Activated naive CD8-positive, alpha-beta T cell (primary cell): Measurements from ENCODE around the gene USP21.

ENCODE experiments used
- H3K27ac Mint-ChIP-seq: one replicate; pipeline ENCODE4 v1.8.0; 2021; ENCODE audit warnings: mixed read lengths
- H3K27me3 Mint-ChIP-seq: one replicate; pipeline ENCODE4 v1.8.0; 2021; ENCODE audit warnings: mixed read lengths
- H3K36me3 Mint-ChIP-seq: one replicate; pipeline ENCODE4 v1.8.0; 2021; ENCODE audit warnings: mixed read lengths
- H3K4me1 Mint-ChIP-seq: one replicate; pipeline ENCODE4 v1.8.0; 2021; ENCODE audit warnings: low read depth, mixed read lengths
- H3K4me3 Mint-ChIP-seq: one replicate; pipeline ENCODE4 v1.8.0; 2021; ENCODE audit warnings: mild to moderate bottlenecking, mixed read lengths
- H3K9me3 Mint-ChIP-seq: one replicate; pipeline ENCODE4 v1.8.0; 2021; ENCODE audit warnings: low read depth, mixed read lengths

USP21 gene

DNA sequence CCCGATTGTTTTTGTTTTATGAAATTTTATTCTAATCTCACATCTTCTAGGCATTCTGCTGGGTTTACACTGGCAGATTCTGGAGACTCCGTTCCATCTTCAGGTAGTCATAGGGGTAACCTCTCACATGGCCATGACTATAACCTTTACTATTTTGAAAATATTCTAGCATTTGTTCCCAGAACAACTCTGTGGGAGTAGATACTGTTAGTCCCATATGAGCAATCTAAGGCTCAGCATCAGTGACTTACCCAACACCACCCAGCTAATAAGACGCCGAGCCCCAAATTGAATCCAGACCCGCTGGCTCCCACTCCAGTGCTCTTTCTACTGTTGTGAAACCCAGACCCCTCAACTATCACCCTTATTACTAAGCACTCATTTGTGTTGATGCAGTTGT is 29.7 kb downstream of the USP21 start:
- Mint-ChIP-seq H3K36me3 (no peaks in the 10 kb centered on the region), H3K27me3 (no peaks in the 10 kb centered on the region), H3K4me1 (peaks cover 57% of the 10 kb centered on the region), H3K4me3 (no peak overlapping the region), H3K27ac (peak overlapping the region; percentile 46), H3K9me3 (no peaks in the 10 kb centered on the region)

DNA sequence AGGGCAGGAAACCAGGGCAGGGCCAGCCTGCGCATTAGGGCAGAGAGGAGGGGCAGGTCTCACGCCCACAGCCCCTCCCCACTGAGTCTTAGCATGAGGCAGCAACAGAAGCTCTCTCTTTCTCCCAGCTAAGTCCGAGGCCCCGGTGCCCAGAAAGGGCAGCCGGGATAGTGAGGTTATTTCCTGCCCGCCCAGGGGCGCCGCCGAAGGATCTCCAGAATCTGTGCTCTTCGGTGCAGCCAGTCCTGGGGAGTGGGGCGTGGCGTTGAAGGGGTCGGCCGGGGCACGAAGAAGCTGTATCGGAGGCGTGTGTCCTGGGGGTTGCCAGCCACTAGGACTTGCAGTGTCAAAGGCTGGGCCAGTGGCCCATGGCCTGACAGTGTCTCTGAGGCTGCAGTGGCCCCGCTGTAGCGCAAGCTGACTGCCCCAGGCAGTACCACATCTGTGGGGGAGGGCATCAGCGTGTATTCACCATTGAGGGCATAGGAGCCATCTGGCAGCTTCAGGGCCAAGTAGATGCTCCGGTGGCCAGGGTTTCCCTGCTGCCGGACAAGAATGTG is 31.7 kb downstream of the USP21 start:
- H3K27me3 Mint-ChIP-seq, result no peaks in the 10 kb centered on the region
- H3K9me3 Mint-ChIP-seq, result no peaks in the 10 kb centered on the region
- H3K4me1 Mint-ChIP-seq, result peaks cover 53% of the 10 kb centered on the region
- no peak overlapping the region for H3K27ac Mint-ChIP-seq
- H3K4me3 Mint-ChIP-seq, result no peak overlapping the region
- no peaks in the 10 kb centered on the region for H3K36me3 Mint-ChIP-seq

DNA sequence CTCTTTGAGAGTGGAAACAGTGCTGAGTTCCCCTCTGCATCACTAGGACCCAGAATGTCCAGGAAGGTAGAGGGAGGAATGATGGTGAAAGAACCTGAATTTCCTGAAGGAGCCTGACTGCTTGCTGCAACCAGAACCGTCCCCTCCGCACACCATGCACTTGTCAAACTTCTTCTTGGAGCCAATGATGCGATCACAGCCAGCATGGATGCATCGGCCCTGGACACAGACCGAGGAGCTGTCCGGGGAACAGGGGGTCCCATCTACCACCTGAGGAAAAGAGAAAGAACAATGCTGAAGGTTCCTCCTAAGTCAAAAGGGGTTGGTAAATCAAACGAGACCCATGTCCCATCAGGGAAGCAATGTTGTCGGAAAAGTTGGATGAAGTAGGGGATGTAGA is 32.7 kb downstream of the USP21 start:
- Mint-ChIP-seq H3K27ac (no peak overlapping the region), H3K4me3 (no peak overlapping the region), H3K9me3 (no peaks in the 10 kb centered on the region), H3K27me3 (no peaks in the 10 kb centered on the region), H3K36me3 (no peaks in the 10 kb centered on the region), H3K4me1 (peaks cover 44% of the 10 kb centered on the region)

DNA sequence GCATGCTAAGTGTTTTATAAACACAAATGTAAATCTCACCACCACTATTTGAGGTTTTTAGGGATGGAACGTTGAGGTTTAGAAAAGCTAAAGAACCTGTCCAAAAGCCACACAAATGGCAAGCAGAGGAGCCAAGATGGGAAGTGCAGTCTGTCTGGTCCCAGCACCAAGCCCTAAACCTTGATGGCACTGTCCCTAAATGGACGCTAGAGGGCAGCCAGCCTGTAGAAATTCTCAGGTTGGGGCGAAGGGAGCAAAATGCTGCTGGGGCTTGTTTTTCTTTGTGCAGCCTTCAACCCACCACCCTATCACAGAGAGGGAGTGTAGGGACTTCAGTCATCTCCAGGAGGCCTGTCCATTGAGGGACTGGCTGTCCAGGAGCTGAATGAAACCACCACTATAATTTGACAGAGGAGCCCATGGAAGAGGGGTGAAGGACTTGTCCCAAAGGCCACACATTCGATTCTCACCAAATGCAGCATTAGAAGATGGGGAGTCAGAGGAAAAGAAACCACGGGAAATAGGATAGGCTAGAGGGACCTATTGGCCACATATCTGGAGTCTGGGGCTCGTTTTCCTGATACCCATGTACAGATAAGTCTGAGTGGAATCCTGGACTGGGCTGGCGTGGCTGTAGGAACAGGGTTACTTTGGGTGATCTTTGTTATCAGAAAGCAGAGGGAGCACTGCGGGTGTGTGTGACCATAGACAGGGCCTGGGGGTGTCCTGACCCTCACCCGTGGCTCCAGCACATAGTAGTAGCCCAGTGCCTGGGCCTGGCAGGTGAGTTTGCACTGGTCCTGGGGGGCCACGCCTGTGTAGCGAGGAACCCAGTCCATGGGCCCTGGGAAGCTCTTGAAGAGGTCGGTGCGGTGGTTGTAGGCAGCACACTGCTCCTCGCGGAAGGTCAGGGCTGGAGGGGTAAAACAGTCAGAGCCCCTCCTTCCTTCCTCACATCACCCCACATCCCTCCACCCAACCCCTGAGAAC is 33.5 kb downstream of the USP21 start:
- Mint-ChIP-seq H3K27me3 (no peaks in the 10 kb centered on the region), H3K4me3 (no peak overlapping the region), H3K9me3 (no peaks in the 10 kb centered on the region), H3K36me3 (no peaks in the 10 kb centered on the region), H3K27ac (peak overlapping the region; percentile 87), H3K4me1 (peaks cover 38% of the 10 kb centered on the region)

DNA sequence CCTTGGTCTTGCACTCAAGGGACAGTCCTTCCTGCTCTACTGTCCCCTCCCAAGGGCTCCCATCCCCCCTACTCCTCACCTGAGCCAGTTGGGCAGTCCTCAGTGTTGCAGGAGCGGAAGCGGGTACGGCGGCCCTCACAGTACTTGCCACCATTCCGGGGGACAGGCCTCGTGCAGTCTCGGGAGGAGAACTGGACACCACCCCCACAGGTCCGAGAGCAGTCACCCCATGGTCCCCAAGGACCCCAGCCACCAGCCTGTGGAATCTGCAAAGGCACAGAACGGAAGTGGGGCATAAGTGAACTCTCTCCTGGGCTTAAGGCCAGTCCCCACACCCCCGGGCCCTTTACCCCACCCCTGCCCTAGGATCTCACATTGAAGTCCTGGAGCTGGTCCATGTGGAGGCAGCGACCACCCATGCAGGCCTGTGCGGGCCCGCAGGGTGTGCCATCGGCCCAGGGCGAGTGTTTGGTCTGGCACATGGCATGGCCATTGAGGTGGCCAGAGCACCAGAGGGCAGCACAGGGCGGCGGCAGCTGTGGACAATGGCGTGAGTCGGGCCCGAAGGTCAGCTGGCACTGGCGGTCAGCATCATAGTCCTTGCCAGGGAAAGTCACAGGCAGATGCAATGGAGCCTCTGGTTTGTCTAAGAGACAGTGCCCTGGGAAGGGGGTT is 34.4 kb downstream of the USP21 start:
- Mint-ChIP-seq H3K36me3 (no peaks in the 10 kb centered on the region), H3K27ac (no peak overlapping the region), H3K4me1 (peaks cover 33% of the 10 kb centered on the region), H3K4me3 (no peak overlapping the region), H3K27me3 (no peaks in the 10 kb centered on the region), H3K9me3 (no peaks in the 10 kb centered on the region)

DNA sequence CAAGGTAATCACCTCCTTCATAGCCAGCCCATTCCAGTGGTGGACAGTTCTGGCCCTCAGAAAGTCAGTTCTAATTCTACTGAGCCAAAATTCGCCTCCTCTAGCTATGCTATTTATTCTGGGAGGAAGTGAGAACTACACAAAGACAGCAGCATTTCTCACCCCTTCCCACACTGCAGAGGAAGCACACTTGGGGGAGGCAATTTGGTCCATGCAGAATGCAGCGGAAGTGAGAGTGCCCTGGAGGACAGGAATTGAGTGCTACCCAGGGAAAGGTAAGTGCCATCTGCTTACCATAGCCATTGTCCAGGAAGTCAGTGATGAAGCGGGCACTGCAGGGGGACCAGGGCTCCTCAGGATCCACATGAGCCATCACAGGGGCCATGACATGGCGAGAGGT is 35.9 kb downstream of the USP21 start:
- Mint-ChIP-seq H3K9me3 (no peaks in the 10 kb centered on the region), H3K27me3 (no peaks in the 10 kb centered on the region), H3K27ac (peak overlapping the region; percentile 66), H3K36me3 (no peaks in the 10 kb centered on the region), H3K4me1 (peaks cover 39% of the 10 kb centered on the region), H3K4me3 (no peak overlapping the region)

DNA sequence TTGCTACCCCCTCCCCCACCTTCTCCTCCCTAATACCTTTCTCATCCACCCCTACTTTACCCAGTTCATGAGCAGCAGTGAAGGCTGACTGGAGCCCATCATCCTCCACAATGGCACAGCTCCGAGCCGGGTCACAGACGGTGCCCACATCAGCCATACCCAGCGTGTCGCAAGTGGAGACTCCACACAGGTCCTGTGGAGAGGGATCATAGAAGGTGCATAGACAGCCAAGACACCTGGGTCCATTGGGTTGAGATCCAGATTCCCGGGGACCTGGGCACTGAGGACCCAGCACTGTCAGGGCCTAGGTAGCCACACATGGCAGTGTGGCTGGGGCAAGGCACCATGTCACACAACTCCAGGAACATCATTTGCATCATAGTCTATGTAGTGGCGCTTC is 36.8 kb downstream of the USP21 start:
- peak overlapping the region; percentile 68 for H3K27ac Mint-ChIP-seq
- H3K4me1 Mint-ChIP-seq, result peaks cover 46% of the 10 kb centered on the region
- no peak overlapping the region for H3K4me3 Mint-ChIP-seq
- no peaks in the 10 kb centered on the region for H3K27me3 Mint-ChIP-seq
- H3K9me3 Mint-ChIP-seq, result no peaks in the 10 kb centered on the region
- no peaks in the 10 kb centered on the region for H3K36me3 Mint-ChIP-seq

DNA sequence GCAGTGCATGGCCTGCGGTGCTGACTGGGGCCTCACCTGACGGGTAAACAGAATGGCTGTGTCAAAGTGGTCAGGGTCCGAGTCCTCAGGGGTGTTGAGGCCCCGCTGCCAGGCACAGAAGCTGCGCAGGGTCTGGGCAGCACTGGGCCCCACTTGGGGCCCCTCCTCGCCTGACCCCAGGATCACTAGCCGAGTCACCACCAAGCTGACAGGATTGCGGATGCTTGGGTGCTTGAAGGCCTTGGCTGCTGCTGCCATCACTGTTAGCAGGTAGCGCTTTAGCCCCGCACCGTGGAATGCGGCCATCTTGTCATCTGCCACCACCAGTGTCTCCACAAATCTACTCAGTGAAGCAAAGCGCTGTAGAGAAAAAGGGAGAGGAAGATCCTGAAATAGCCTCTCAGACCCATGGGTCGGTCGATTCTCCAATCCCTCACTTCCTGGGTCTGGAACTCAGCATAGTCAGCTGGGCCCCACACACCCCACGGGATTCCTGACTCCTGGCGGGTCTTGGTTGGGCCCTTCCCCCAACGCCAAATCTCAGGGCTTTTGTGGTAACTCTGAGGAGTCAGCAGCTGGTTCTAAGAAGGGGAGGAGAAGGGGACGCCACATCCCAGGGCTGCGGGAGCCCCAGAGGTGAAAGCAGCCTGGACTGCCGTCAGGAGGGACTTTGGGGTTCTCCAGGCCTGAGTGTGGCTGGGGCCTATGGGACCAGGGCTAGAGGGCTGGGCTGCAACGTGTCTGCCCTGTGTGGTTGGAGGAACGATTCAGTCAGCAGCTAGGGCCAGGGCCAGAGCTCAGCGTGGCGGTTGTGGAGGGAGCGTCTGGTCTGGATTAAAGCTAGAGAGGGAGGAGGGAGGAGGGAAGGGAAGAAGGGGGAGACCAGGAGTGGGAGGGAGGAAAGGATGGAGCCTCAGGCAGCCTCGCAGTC is 37.5 kb downstream of the USP21 start:
- no peak overlapping the region for H3K27ac Mint-ChIP-seq
- H3K36me3 Mint-ChIP-seq, result no peaks in the 10 kb centered on the region
- peaks cover 53% of the 10 kb centered on the region for H3K4me1 Mint-ChIP-seq
- no peaks in the 10 kb centered on the region for H3K9me3 Mint-ChIP-seq
- no peaks in the 10 kb centered on the region for H3K27me3 Mint-ChIP-seq
- no peak overlapping the region for H3K4me3 Mint-ChIP-seq

DNA sequence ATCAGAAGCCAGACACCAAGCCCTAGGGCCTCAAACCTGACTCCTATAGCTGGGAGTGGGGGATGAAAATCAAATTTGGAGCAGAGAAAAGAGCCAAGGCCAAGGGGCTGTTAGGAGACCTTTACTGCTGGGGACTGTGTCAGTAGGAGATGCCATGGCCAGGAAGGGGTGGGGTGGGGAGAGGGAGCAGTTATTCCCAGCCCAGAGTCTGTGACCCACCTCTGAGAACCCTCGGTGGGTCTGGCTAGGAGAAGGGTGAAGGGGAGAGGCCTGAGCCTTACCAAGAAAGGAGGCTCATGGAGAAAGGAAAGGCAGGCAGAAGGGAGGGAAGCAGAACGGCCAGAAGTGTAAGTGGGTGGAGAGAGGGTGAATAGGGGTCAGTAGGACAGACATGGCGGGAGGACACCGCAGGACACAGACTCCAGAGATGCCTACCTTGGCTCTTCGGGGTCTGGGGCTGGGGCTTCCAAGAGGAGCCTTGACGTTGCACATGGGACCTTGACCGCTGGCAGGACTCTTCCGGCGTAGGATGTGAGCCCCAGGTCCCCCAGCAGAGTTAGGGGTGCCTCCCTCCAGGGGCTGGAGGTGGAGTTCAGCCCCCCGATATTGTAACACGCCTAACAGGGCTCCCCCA is 38.4 kb downstream of the USP21 start:
- Mint-ChIP-seq H3K27me3 (no peaks in the 10 kb centered on the region), H3K36me3 (no peaks in the 10 kb centered on the region), H3K27ac (no peak overlapping the region), H3K4me1 (peaks cover 55% of the 10 kb centered on the region), H3K9me3 (no peaks in the 10 kb centered on the region), H3K4me3 (no peak overlapping the region)

DNA sequence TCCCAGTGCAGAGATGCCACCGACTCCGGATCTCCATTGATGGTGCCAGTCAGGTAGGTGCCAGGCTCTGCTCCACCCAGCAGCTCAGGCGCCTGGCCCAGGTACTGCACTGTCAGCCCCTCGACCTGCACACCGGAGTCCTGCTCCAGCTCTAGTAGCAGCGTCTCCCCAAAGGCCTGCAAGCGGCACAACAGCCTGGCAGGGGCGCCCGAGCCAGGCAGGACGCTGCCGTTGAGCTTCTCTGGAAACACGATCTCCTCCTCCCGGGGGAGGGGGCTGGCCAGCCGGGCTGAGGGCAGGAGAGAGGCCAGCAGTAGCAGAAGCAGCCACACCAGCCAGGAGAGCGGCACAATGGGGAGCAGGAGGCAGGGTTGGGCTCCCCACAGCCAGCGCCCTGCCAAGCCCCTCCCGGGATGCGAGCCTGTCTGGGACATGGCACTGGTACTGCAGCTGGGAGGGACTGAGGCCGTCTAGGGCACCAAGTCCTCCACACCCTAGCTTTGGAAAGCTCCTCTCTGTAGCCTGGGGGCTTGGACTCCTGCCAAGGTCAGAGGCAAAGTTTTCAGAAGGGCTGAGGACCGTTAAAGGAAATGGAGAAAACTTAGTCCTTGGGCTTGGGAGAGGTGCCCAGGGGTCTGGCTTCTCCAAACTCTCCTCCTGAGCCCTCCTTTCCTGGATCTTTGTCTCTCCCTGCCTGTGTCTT is 39.0 kb downstream of the USP21 start:
- Mint-ChIP-seq H3K27ac (no peak overlapping the region), H3K36me3 (no peaks in the 10 kb centered on the region), H3K27me3 (no peaks in the 10 kb centered on the region), H3K9me3 (no peaks in the 10 kb centered on the region), H3K4me1 (peaks cover 55% of the 10 kb centered on the region), H3K4me3 (no peak overlapping the region)

DNA sequence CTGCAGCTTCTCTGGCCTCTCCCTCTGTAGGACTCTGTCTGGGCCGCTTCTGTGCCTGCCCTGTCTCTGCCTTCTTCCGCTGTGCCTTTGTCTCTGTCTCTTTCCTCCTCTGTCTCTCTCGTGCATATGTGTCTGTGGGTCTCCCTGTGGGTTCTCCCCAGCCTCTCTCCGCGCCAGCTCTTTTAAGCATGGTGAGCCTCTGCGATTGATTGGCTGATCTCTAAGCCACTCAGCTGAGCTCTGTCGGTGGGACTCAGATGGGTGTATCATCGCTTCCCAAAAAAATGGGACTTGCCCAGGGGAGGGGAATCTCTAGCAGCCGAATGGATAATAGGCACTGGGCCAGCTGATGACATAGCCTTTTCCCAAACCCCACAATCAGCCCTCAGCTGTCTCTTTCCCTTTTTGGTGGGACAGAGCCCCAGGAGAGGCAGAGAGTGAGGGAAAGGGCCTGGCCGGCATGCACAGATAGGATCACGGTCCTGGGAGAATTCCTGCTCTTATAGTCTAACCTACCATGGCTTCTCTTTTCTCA is 39.7 kb downstream of the USP21 start, which contains the start of gene ADAMTS4:
Gene ADAMTS4 (minus strand): TSS at position 158 of the 535 bp plus-strand sequence. CDS start 427 bp downstream, outside the sequence.
- no peaks in the 10 kb centered on the region for H3K27me3 Mint-ChIP-seq
- no peaks in the 10 kb centered on the region for H3K9me3 Mint-ChIP-seq
- peaks cover 61% of the 10 kb centered on the region for H3K4me1 Mint-ChIP-seq
- peak within 1 kb of the TSS; percentile 48 for H3K4me3 Mint-ChIP-seq
- peak within 1 kb of the TSS; percentile 95 for H3K27ac Mint-ChIP-seq
- H3K36me3 Mint-ChIP-seq, result peaks cover under 1% of the 10 kb centered on the region

DNA sequence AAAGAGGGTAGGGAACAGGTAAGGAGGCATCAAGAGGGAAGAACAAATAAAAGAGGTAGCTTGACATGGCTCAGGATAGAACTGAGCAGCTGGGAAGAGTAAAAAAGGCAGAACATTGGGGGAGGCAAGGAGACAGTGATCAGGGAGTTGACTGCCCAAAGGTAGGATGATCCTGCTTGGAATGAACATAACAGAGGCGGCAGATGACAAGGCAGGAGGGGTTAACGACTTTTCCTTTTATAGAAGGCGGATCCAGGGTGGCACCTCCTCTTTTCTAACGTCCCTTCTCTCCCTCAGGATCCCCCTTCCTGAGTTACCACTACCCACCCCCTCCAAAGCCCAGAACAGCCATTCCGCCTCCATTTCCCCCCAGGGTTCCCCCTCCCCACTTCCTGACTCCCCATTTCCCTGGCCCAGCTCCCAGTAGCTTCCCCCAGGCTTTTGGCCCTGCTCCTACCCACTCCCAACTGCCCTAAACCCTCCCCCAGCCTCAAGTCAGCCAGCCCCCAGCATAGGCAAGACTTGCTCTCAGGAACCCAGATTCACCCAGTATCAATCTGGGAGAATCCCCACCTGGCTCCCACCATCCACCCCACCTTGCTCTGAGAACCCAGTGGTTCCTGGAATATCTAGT is 40.3 kb downstream of the USP21 start:
- Mint-ChIP-seq H3K9me3 (no peaks in the 10 kb centered on the region), H3K4me1 (peaks cover 64% of the 10 kb centered on the region), H3K4me3 (peak overlapping the region; percentile 94), H3K27me3 (no peaks in the 10 kb centered on the region), H3K36me3 (peaks cover 6% of the 10 kb centered on the region), H3K27ac (peak overlapping the region; percentile 95)

DNA sequence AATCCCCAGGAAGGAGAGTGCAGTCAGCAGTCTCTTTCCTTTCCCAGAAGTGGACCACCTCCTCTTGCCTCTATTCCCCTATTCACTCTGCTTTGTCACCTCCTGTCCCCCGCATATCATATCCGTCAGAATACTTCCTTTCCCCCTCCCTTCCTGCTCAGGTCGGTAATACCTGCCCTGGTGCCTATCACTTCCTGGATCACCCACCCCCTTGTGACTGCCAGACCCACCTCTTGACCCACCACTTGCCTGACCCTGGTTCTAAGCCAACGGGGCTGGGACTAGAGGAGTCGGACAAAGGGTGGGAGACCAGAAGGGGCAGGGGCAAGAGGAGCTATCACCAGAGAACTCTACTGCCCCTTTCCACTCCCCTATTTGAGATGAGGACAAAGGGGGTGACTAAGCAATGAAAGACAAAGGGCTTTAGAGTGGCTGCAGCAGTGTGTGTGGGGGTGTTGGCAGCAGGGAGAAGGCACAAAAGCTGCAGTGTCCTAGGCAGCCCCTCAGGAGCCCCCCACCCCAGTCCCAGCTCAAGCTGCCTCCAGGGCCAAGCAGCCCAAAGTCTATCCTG is 41.2 kb downstream of the USP21 start:
- H3K9me3 Mint-ChIP-seq, result no peaks in the 10 kb centered on the region
- peaks cover 63% of the 10 kb centered on the region for H3K4me1 Mint-ChIP-seq
- H3K36me3 Mint-ChIP-seq, result peaks cover 9% of the 10 kb centered on the region
- peak overlapping the region; percentile 95 for H3K27ac Mint-ChIP-seq
- H3K4me3 Mint-ChIP-seq, result peak overlapping the region; percentile 94
- no peaks in the 10 kb centered on the region for H3K27me3 Mint-ChIP-seq
